ENCODE measurements around the gene SELENOS. TPM values are rescaled to one million over a fixed set of nuclear protein-coding genes. Genes with fewer than 3 reads are reported as not detected.

SELENOS gene
- total RNA-seq, 1 experiment from 2014 or later = 181 TPM

DNA sequence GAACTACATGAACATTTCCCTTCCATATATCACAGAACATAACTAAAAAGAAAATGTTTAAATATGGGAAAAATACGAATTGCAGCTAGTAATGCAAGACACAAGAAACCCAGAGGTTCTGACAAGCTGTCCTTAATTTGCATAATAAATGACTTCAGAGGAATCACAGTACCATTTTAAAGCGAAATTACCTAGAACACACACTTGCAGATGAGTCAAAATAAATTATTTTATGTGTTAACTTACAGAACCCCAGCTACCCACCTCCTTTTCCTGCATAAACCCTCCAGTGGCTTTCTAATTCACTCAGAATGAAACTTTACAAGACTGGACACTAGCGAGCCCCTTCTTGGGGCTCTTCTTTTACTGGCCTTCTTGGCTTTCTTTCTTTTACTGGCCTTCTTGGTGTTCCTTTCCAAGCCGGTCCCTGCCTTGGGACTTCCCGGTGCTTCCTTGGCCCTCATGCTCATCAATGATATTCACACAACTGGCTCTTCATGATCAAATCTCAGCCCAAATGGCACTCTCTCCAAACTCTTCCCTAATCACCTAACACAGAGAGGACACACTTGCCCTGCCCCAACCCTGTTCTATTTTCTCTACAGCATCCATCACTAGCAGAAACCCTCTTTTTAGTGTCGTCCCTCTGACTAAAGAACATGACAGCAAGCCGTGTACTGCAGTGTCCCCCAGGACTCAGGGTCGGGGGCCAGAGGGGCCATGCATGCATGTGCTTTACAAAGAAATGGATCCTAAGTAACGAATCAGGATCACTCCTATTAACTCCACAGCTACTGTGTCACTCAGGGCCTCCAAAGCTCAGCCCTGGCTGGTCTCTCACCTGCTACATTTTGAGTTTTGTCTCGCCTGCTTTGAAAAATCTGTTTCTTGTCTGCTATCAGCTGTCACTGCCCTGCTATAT lies 30.2 kb downstream of the SELENOS start:
- H3K36me3 ChIP-seq = peaks cover 65% of the 10 kb centered on the region
- peaks cover 49% of the 10 kb centered on the region for H3K4me1 ChIP-seq (replicated peaks)
- no peak for DNase-seq (ENCODE audit: low read depth in 1 of 2, low spot score in 2 of 2)
- no peak overlapping the region for H3K4me3 ChIP-seq
- no peaks in the 10 kb centered on the region for H3K9me3 ChIP-seq (replicated peaks)
- no peaks in the 10 kb centered on the region for H3K27me3 ChIP-seq (replicated peaks)
- no peak overlapping the region for H3K27ac ChIP-seq

DNA sequence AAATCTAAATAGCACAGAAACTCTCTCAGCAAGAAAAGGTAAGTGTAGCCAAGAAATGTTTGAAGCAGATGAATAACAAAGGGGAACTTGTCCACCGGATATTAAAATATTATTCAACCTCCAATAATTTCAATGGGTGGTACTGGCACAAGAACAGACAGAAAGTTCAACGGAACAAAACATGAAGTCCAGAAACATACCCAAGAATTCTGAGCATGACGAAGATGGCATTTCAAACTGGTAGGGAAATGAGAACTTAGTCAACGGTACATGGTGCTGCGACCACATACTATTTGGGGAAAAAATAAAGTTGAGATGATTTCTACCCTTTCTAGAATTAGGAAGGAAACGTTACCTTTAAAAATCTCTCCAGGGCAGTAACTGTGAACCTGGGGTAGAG lies 30.9 kb downstream of the SELENOS start:
- no peak overlapping the region for H3K27ac ChIP-seq

DNA sequence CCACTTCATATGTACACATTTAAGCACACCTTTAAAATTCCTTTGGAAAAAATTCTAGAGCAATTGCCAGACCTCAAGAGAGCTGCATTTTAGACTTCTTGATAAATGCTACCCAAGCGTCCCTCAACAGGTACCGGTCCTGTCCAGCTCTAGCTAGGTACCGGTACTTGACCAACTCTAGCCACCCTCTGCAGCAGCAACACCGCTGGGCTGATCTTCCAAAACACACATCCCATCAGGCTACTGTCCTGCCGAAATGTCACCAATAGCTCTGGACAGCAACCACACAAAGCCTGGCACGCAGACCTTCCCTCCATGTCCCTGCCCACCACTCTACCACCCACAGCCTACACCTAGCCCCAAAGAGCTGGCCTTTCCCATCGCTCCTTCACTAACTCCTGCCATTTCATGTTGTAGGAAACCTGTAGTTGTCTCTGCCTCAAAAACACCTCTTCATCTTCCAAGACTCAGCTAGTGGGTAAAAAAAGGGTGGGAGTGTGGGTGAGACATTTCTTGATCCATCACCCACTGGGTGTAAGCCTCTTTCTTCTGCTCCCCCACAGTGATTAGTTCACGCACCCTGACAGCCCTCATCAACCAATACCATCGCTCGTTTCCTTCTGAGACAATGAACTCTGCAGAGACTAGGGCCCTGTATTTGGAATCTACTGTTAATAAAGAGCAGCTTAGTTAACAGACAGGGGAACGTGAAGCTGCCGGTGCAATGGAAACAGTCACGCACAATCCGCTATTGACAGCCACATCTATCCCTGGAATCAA lies 32.2 kb downstream of the SELENOS start:
- H3K4me1 ChIP-seq (replicated peaks) = peaks cover 47% of the 10 kb centered on the region
- H3K27ac ChIP-seq = peak overlapping the region; percentile 33
- no peak overlapping the region for H3K4me3 ChIP-seq

More for the DNA sequence above, 30.9 kb downstream of the SELENOS start:
- Histone ChIP-seq H3K9me3 (replicated peaks) (no peaks in the 10 kb centered on the region), H3K36me3 (peaks cover 63% of the 10 kb centered on the region), H3K27me3 (replicated peaks) (no peaks in the 10 kb centered on the region), H3K4me1 (replicated peaks) (peaks cover 51% of the 10 kb centered on the region), H3K4me3 (no peak overlapping the region)
- no peak for DNase-seq (ENCODE audit: low read depth in 1 of 2, low spot score in 2 of 2)

DNA sequence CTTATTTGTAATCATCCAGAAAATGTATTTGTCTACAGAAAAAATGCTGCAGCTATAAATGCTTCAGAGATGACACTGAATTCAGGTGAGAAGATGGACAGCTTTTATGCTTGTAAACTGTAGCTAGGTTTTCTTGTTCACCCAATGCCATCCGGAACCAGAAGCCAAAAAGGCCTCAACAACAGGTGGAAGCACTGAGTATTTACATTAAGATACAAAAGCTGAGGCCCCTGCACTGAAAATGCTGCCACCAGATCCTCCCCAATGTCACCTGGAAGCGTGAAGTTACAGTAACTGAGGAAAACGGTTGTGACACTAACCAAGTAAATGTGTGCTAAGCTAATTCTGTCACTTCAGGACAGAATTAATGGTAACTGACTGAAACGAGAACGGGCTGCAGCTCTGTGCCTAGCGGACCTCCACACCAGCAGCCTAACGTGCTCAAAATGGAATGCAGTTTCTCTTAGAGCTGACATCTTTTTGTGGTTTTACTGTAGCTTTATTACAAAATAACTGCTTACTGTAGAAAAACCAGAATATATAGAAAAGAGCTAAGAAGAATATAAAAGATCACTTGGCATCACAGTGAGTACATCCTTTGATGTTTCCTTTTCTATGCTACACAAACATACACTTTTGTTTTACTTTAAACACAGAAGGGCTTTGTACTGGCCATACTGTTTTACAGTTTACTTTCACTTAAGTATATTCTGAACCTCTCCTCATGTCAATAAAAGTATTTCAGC lies 33.1 kb downstream of the SELENOS start:
- DNase-seq (ENCODE audit: low read depth in 1 of 2, low spot score in 2 of 2) = peak in 1 of 2 experiments; percentile 57
- Histone ChIP-seq H3K27ac (peak overlapping the region; percentile 33), H3K4me1 (replicated peaks) (peaks cover 40% of the 10 kb centered on the region), H3K36me3 (peaks cover 46% of the 10 kb centered on the region), H3K9me3 (replicated peaks) (no peaks in the 10 kb centered on the region), H3K4me3 (no peak overlapping the region), H3K27me3 (replicated peaks) (no peaks in the 10 kb centered on the region)

More for the DNA sequence above, 32.2 kb downstream of the SELENOS start:
- DNase-seq (ENCODE audit: low read depth in 1 of 2, low spot score in 2 of 2) = no peak
- H3K36me3 ChIP-seq = peaks cover 52% of the 10 kb centered on the region
- no peaks in the 10 kb centered on the region for H3K9me3 ChIP-seq (replicated peaks)
- H3K27me3 ChIP-seq (replicated peaks) = no peaks in the 10 kb centered on the region

DNA sequence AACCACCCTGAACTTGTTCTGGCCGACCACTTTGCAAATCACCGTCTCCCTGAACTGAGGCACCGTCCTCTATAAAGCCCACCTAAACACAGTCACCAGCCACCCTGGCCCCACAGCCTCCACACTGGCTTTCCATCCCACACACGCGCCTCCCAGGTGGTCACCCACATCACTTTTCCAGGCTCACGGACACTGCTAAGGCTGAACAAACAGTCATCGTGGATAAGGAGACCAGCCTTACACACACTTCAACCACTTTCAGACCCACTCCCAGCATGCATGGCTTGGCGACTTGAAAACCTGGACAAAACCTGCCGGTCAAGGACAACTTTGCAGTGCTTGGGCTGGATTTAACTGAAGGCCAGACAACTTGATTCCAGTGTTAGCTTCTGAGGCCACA lies 33.9 kb downstream of the SELENOS start:
- DNase-seq (ENCODE audit: low read depth in 1 of 2, low spot score in 2 of 2) = no peak
- Histone ChIP-seq H3K4me1 (replicated peaks) (peaks cover 40% of the 10 kb centered on the region), H3K27me3 (replicated peaks) (no peaks in the 10 kb centered on the region), H3K27ac (peak overlapping the region; percentile 24; the same call in 1 of the 2 replicates), H3K9me3 (replicated peaks) (no peaks in the 10 kb centered on the region), H3K4me3 (no peak overlapping the region), H3K36me3 (peaks cover 42% of the 10 kb centered on the region)

DNA sequence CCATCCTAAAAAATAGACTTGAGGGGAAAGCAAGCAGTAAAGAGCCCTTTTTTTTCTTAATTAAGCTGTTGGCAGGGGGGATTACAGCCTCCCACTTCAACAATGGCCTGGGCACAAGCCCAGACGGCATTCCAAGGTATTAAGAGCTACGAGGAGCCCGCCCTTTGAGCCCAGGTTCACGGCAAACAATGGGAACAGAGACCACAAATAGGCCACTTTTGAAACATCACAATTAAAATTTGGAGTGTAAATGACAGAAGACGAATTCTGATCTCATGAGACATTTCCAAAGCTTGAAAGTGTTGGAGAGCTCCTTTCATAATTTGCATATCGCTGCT lies 34.3 kb downstream of the SELENOS start:
- H3K4me1 ChIP-seq (replicated peaks) = peaks cover 40% of the 10 kb centered on the region
- H3K9me3 ChIP-seq (replicated peaks) = no peaks in the 10 kb centered on the region
- DNase-seq (ENCODE audit: low read depth in 1 of 2, low spot score in 2 of 2) = peak in 1 of 2 experiments; percentile 67
- peak overlapping the region; percentile 24; the same call in 1 of the 2 replicates for H3K27ac ChIP-seq
- no peaks in the 10 kb centered on the region for H3K27me3 ChIP-seq (replicated peaks)
- H3K4me3 ChIP-seq = no peak overlapping the region
- peaks cover 38% of the 10 kb centered on the region for H3K36me3 ChIP-seq

DNA sequence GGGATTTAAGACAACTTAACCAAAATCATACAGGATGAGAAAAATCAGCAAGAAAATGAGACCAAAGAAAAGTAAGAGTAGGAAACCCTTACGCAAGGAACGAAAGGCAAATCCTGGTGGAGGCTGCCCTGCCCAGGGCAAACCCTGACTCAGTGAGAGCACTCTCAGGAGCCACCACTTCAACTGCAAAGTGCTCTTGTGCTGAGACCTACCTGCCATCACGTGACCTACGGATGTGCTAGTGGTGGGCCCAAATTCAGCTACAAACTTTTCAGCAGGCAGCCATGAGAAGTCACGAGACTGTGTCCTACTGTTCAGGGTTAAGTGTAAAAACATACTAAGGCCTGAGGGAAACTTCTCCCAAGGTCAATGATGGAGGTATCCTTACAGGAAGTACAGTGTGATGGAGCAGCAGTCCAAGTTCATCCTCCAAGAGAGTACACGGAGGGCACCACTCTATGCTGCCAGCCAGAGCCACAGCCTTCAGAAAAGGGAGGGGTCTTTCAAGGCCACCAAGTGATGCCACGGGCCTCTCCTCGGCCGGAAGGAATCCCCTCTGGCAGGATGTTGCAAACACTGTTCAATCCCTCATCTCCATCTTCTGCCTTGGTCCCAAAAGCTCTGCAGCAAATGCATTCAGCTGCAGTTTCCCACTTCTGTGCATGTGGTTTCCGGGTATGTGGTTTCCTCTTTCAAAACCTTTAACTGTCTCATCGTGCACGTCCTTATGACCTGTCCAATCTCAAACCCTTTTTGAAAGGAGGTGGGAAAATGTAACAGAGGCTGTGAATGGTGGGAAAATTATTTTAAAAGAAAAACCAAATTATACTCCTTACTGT lies 34.9 kb downstream of the SELENOS start:
- peaks cover 36% of the 10 kb centered on the region for H3K36me3 ChIP-seq
- peak overlapping the region; percentile 24; the same call in 1 of the 2 replicates for H3K27ac ChIP-seq
- H3K4me3 ChIP-seq = no peak overlapping the region
- no peaks in the 10 kb centered on the region for H3K9me3 ChIP-seq (replicated peaks)
- H3K27me3 ChIP-seq (replicated peaks) = no peaks in the 10 kb centered on the region
- no peak for DNase-seq (ENCODE audit: low read depth in 1 of 2, low spot score in 2 of 2)
- peaks cover 40% of the 10 kb centered on the region for H3K4me1 ChIP-seq (replicated peaks)

DNA sequence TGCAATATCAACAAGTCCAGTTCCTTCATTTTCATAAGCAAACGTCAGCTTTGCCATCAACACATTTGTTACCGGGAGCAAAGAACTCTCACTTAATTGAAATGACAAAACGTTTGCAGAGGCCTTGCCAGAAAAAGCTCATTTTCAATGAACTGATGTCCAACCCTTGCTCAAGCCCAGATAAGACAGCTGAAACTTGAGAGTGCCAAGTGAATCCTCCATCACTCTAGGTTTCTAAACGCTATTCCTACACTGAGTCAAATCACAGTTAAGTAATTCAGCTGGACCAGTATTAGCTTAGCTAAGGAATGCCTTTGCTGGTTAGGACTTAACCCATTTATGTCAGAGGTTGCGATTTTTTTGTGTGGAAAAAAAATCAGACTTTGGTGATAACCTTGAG lies 36.9 kb downstream of the SELENOS start:
- H3K27ac ChIP-seq = no peak overlapping the region
- DNase-seq (ENCODE audit: low read depth in 1 of 2, low spot score in 2 of 2) = no peak
- no peak overlapping the region for H3K4me3 ChIP-seq

DNA sequence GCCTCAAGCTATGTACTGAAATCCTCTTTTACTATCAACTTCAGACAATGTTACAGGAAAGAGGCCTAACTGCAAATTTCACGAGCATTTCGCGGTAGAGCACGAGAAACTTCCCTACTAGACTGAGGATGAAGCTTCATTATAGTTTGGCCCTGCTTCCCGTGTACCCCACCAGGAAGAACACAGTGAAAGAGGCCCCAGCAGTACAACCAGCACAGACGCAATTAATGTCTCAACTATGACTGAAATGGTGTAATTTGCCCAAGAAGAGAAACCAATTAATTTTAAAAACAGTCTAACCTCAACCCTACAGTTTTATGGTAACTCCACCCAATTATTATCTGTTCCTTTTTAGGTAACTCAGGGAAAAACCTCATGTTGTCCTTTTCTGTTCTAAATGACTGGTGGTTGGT lies 37.6 kb downstream of the SELENOS start:
- no peak overlapping the region for H3K27ac ChIP-seq
- no peaks in the 10 kb centered on the region for H3K27me3 ChIP-seq (replicated peaks)
- no peaks in the 10 kb centered on the region for H3K9me3 ChIP-seq (replicated peaks)
- H3K4me3 ChIP-seq = no peak overlapping the region
- H3K4me1 ChIP-seq (replicated peaks) = peaks cover 28% of the 10 kb centered on the region
- H3K36me3 ChIP-seq = peaks cover 26% of the 10 kb centered on the region
- DNase-seq (ENCODE audit: low read depth in 1 of 2, low spot score in 2 of 2) = no peak

More for the DNA sequence above, 36.9 kb downstream of the SELENOS start:
- Histone ChIP-seq H3K27me3 (replicated peaks) (no peaks in the 10 kb centered on the region), H3K9me3 (replicated peaks) (no peaks in the 10 kb centered on the region), H3K36me3 (peaks cover 25% of the 10 kb centered on the region), H3K4me1 (replicated peaks) (peaks cover 35% of the 10 kb centered on the region)

DNA sequence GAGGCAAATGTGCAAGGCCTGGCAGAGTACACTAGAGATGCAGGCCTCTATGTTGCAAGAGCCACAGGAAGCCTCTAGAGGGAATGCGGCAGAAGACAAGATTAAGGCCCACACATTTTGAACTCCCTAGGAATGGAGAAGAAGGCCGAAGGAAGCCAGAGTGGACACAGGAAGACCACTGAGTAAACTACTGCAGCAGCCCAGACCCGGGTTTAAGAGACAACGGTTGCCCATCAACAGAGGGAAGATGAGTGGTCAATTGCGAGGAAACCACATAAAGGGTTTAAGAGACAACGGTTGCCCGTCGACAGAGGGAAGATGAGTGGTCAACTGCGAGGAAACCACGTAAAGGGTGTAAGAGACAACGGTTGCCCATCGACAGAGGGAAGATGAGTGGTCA lies 40.0 kb downstream of the SELENOS start:
- Histone ChIP-seq H3K27me3 (replicated peaks) (no peaks in the 10 kb centered on the region), H3K4me1 (replicated peaks) (peaks cover 4% of the 10 kb centered on the region), H3K36me3 (peaks cover 39% of the 10 kb centered on the region), H3K9me3 (replicated peaks) (no peaks in the 10 kb centered on the region), H3K27ac (no peak overlapping the region), H3K4me3 (no peak overlapping the region)
- no peak for DNase-seq (ENCODE audit: low read depth in 1 of 2, low spot score in 2 of 2)

DNA sequence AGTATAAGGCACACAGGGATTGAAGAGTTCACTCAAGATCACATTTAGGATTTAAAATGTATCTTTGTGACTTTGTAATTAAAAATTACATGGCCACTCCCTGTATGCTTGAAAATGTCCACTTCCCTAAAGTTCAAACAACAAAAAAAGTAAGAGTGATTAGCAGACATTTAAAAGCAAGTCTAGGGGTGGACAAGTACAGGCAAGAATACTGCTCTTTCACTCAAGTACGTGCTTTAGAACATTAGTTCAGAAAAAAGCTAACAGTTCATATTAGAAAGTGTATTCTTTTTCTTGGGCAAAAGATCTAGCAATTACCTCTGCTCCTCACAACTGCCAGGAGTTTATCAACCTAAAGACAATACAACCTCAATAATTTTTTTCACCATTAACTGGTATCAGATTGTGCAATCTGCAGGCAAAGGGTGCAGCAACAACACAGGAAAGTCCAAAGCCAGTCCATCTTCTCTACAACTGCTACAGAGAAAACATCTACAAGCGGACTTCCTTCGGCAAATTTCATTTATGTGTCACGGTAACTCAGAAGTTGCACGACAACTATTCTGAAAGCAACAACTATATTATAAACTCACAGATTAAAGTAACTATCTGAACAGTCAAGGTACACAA lies 43.5 kb downstream of the SELENOS start:
- Histone ChIP-seq H3K4me3 (no peak overlapping the region), H3K4me1 (replicated peaks) (no peaks in the 10 kb centered on the region), H3K36me3 (peaks cover 67% of the 10 kb centered on the region), H3K27ac (no peak overlapping the region), H3K27me3 (replicated peaks) (no peaks in the 10 kb centered on the region), H3K9me3 (replicated peaks) (no peaks in the 10 kb centered on the region; the same call in 1 of the 2 replicates)
- DNase-seq (ENCODE audit: low read depth in 1 of 2, low spot score in 2 of 2) = no peak

DNA sequence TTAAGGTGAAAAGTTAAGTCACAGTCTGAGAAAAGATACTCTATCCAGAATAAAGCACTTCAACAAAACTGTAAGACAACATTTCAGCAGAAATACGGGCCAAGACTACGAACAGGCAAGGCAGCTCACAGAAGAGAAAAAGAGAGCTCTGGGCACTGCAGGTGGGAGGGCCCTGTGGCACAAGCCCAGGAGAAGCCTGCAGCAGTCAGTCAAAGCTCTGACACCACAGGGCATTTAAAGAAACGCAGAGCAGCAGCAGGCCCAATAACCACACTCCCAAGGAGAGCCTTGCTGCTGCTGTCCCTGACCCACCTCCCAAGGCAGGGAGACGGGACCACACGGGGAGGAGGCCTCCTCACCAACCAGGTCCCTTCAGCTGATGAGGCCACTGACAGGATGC lies 44.6 kb downstream of the SELENOS start:
- Histone ChIP-seq H3K4me1 (replicated peaks) (no peaks in the 10 kb centered on the region), H3K9me3 (replicated peaks) (no peaks in the 10 kb centered on the region; the same call in 1 of the 2 replicates), H3K36me3 (peaks cover 69% of the 10 kb centered on the region), H3K27me3 (replicated peaks) (no peaks in the 10 kb centered on the region), H3K27ac (no peak overlapping the region), H3K4me3 (no peak overlapping the region)
- DNase-seq (ENCODE audit: low read depth in 1 of 2, low spot score in 2 of 2) = no peak
